Thyroid gland (tissue), 4 donors: ENCODE data around the gene MYO18A. TPM values are rescaled to one million over a fixed set of nuclear protein-coding genes. Genes with fewer than 3 reads are reported as not detected.

Experiments used
- DNase-seq, 2 donors: peaks; one replicate each; pipeline ENCODE4 v3.0.0-alpha.2; 2019
- H3K27ac ChIP-seq, 3 donors: fragments of 200-600 bp; sonication (generic); 1 replicate in 2 of 3; 2 replicates in 1 of 3; pipeline ENCODE4 v1.5.1; 2016 to 2019; ENCODE audit warnings: mild to moderate bottlenecking in 1 of 3, moderate library complexity in 1 of 3
- H3K27me3 ChIP-seq: fragments of 200-600 bp; sonication (generic); one replicate; pipeline ENCODE4 v1.5.1; 2019
- H3K36me3 ChIP-seq, 2 donors: fragments of 200-600 bp; sonication (generic); one replicate each; pipeline ENCODE4 v1.5.1; 2016 to 2019
- H3K4me1 ChIP-seq, 2 donors: fragments of 200-600 bp; sonication (generic); one replicate each; pipeline ENCODE4 v1.5.1; 2017 to 2019
- H3K4me3 ChIP-seq, 3 donors: fragments of 200-600 bp; sonication (generic); replicated peaks in 1 of 3; 1 replicate in 2 of 3; 2 replicates in 1 of 3; pipeline ENCODE4 v1.5.1; 2016; ENCODE audit warnings: mild to moderate bottlenecking in 1 of 3
- H3K9me3 ChIP-seq: fragments of 200-600 bp; sonication (generic); one replicate; pipeline ENCODE4 v1.5.1; 2017
- POLR2A ChIP-seq, 2 donors: fragments of 450-650 bp; IDR thresholded peaks; one replicate each; pipeline ENCODE4 v1.6.1; 2017; ENCODE audit warnings: antibody characterized with exemption in 2 of 2, mild to moderate bottlenecking in 2 of 2, moderate library complexity in 1 of 2
- WGBS, 2 donors: methylation state at CpG; one replicate each; pipeline ENCODE4 v1.1.5; 2017; 5-methylcytosine and 5-hydroxymethylcytosine counted together
- intact Hi-C: fragments of 100-400 bp; cut with DNase I; formaldehyde crosslinking; loops from one replicate; pipeline ENCODE4 v1.15.1; 2023
- total RNA-seq, 4 donors: library from RNA; depleted of rRNA; stranded (reverse); fragments of >200 nt; gene quantifications; one replicate each; pipeline ENCODE4 v1.2.3, GENCODE V29; 2016
- TF ChIP-seq, protein P1 (sequence below), 6 experiments: fragments of 200-600 bp in 3 of 6; fragments of 450-650 bp in 3 of 6; sonication (generic) in 3 of 6; IDR thresholded peaks; one replicate each; pipeline ENCODE4 v1.5.1; 2016 to 2019; ENCODE audit warnings: antibody characterized with exemption in 6 of 6, mild to moderate bottlenecking in 2 of 6, inconsistent platforms in 1 of 6, moderate library complexity in 1 of 6

Gene MYO18A
- total RNA-seq, 4 donors from 2014 or later, result 32.1 to 49.8 (median 40.6) TPM

DNA sequence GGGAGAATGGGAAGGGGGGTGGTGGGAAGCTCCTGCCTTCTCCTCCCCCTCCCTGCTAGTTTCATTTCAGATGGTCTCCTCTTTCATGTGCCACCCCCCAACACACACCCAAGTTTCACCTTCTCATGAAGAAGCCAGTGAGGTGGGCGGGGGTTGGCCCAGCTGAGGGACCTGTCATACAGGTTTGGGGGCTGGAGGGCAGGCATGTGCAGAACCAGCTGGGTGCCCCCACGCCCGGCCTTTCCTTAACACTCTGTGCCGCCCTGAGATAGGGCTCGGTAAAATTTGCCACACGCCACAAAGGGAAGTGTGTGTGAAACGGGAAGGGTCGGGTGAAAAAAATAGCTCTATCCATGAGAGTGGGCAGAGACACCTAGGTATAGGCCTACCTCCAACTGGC is 79.9 kb downstream of the MYO18A start:
- H3K4me3 ChIP-seq, result no peak overlapping the region
- H3K4me1 ChIP-seq, result no peaks in the 10 kb centered on the region
- H3K27me3 ChIP-seq, result no peaks in the 10 kb centered on the region
- 90 to 93% methylated on average over 8 of the region's 8 CpGs for WGBS, 2 donors
- H3K36me3 ChIP-seq, result peaks cover 43 to 52% of the 10 kb centered on the region in 2 donors
- intact Hi-C loops, result no loop called here
- no peak overlapping the region for H3K27ac ChIP-seq
- no peak for TF ChIP-seq POLR2A (IDR thresholded peaks at IDR 0.05)
- TF ChIP-seq, protein P1, sequence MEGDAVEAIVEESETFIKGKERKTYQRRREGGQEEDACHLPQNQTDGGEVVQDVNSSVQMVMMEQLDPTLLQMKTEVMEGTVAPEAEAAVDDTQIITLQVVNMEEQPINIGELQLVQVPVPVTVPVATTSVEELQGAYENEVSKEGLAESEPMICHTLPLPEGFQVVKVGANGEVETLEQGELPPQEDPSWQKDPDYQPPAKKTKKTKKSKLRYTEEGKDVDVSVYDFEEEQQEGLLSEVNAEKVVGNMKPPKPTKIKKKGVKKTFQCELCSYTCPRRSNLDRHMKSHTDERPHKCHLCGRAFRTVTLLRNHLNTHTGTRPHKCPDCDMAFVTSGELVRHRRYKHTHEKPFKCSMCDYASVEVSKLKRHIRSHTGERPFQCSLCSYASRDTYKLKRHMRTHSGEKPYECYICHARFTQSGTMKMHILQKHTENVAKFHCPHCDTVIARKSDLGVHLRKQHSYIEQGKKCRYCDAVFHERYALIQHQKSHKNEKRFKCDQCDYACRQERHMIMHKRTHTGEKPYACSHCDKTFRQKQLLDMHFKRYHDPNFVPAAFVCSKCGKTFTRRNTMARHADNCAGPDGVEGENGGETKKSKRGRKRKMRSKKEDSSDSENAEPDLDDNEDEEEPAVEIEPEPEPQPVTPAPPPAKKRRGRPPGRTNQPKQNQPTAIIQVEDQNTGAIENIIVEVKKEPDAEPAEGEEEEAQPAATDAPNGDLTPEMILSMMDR (IDR thresholded peaks at IDR 0.05), result no peak
- no peak for DNase-seq
- no peaks in the 10 kb centered on the region for H3K9me3 ChIP-seq

DNA sequence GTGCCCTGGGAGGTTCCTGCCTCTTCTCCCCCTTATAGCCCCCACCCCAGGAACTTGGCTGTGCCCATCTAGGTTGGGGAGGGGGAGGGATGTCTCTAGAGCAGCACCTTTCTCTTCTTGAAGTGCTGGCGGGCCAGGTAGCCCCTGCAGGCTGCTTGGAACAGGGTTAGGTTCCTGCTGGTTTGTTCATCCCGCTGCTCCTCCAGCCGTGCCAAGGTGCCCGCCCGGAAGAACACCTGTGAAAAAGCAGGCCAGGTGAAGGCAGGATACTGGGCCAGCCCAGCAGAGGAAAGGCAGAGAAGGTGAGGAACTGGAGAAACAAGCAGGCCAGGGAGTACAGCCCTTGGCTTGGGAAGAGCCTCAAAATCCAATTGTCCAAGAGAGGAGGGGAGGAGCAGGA is 80.7 kb downstream of the MYO18A start:
- H3K27ac ChIP-seq, result no peak overlapping the region
- no peaks in the 10 kb centered on the region for H3K27me3 ChIP-seq
- peaks cover 48 to 52% of the 10 kb centered on the region in 2 donors for H3K36me3 ChIP-seq
- no peak for TF ChIP-seq POLR2A (IDR thresholded peaks at IDR 0.05)
- TF ChIP-seq, protein P1 (IDR thresholded peaks at IDR 0.05), result no peak
- WGBS, 2 donors, result 87 to 94% methylated on average over 4 to 5 of the region's 5 CpGs
- no peaks in the 10 kb centered on the region for H3K4me1 ChIP-seq
- intact Hi-C loops, result no loop called here
- no peak overlapping the region for H3K4me3 ChIP-seq
- H3K9me3 ChIP-seq, result no peaks in the 10 kb centered on the region
- no peak for DNase-seq

DNA sequence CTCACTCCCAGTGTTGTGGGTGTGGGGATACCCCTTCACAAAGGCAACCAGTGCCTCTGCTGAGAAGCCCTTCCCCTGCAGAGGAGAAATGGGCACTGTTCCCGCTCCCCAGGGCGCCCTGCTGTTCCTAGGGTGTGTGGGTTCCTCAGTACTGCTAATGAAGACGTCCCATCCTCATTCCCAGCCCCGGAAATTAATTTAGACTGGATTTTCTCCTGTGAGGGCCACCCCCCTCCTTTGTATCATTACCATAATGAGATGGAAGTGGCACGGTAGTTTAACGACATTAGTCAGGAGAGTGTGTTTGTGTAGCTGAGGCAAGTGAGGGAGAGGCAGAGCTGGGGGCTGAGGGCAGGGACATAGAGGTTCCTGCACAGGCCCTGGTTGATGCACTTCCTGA is 84.1 kb downstream of the MYO18A start:
- TF ChIP-seq POLR2A (IDR thresholded peaks at IDR 0.05), result no peak
- TF ChIP-seq, protein P1 (IDR thresholded peaks at IDR 0.05), result no peak
- whole genome bisulfite sequencing, 2 donors, result 78 to 84% methylated on average over 6 of the region's 6 CpGs
- no peak for DNase-seq
- H3K36me3 ChIP-seq, result peaks cover 57 to 58% of the 10 kb centered on the region in 2 donors
- H3K4me3 ChIP-seq, result no peak overlapping the region
- no peaks in the 10 kb centered on the region for H3K4me1 ChIP-seq
- H3K27me3 ChIP-seq, result no peaks in the 10 kb centered on the region
- H3K27ac ChIP-seq, result no peak overlapping the region
- intact Hi-C loops, result no loop called here
- no peaks in the 10 kb centered on the region for H3K9me3 ChIP-seq

DNA sequence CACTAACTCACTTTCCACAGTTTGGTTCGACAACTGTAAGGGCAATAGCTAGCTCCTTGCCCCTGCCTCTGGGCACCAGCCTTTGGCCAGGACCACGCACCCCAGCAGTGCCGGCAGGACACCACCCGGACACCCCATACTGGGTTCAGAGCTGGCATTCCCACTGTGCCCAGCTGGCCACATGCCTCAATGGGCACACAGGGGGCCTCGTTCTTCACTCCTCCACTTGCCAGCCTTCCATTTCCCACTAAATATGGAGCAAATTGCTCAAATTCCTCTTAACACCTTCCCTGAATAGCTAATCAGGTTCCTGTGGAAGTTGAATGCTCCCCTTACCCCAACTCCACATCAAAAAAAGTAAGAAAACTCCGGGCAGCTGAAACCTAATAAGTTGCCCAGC is 84.8 kb downstream of the MYO18A start:
- Histone ChIP-seq H3K4me1 (no peaks in the 10 kb centered on the region), H3K4me3 (no peak overlapping the region), H3K9me3 (no peaks in the 10 kb centered on the region), H3K27ac (no peak overlapping the region), H3K27me3 (no peaks in the 10 kb centered on the region), H3K36me3 (peaks cover 64% of the 10 kb centered on the region in 2 donors)
- WGBS, 2 donors, result 95 to 96% methylated on average over 5 to 6 of the region's 6 CpGs
- TF ChIP-seq, protein P1 (IDR thresholded peaks at IDR 0.05), result no peak
- no peak for TF ChIP-seq POLR2A (IDR thresholded peaks at IDR 0.05)
- no peak for DNase-seq
- intact Hi-C loops, result no loop called here

DNA sequence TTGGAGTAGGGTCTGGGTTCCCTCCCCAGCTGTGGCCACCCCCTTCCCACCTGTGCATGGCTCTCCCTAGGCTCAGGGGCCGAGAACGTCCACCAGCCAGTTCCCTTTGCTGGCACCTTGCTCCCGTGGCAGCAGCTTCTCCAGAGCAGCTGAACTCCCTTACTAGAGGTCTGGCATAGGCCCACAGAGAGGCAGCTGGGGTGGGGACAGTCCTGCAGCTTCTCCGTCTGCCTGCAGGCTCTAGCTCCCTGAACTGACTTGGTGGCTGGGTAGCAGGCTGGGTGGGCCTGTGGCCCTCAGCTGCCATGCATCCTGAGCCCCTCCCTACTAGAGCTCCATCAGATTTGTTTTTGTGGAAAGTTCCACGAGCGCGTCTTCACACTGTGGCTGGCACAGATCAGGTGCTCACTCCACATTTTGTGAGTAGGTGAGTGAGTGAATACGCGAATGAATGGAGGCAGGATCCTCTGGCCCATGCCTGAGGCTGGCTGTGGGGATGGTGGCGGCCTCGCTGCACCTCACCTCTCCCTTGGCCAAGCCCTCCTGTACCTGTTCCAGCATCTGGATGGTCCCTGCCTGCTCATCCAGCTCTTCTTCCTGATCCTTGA is 86.0 kb downstream of the MYO18A start:
- no peaks in the 10 kb centered on the region for H3K27me3 ChIP-seq
- no peak for DNase-seq
- H3K36me3 ChIP-seq, result peaks cover 72 to 75% of the 10 kb centered on the region in 2 donors
- H3K4me3 ChIP-seq, result no peak overlapping the region
- no peaks in the 10 kb centered on the region for H3K4me1 ChIP-seq
- no peaks in the 10 kb centered on the region for H3K9me3 ChIP-seq
- intact Hi-C loops, result no loop called here
- H3K27ac ChIP-seq, result no peak overlapping the region
- 92 to 98% methylated on average over 10 to 11 of the region's 11 CpGs for WGBS, 2 donors
- TF ChIP-seq, protein P1 (IDR thresholded peaks at IDR 0.05), result no peak
- no peak for TF ChIP-seq POLR2A (IDR thresholded peaks at IDR 0.05)
